GM21717 (cell line): ENCODE measurements around the gene PHKB.

Experiments
- ATAC-seq: cut with Tn5 transposase; IDR thresholded peaks from one replicate; pipeline ENCODE4 v1.9.1; 2021; ENCODE audit warnings: mild to moderate bottlenecking, moderate library complexity; ENCODE audit not compliant: unreplicated experiment

PHKB gene

DNA sequence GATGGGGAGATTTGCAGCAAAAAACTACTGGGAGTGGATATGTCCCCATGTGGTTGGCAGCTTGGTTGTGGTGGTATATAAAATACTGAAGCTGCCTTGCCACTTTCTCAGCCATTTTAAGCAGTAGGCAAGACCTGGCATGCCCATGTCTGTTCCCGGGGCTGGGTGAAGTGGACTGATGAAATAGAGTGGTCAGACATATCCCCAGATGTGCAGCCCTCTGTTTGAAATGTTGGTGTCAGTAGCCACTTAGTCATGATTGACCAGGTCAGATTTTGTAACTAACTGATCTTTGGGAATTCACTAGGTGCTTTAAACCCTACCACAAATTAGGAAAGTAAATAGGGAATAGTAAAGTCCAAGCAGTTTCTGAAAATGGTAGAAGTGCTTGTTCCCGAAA is 151.6 kb downstream of the PHKB start:
- ATAC-seq = no peak

DNA sequence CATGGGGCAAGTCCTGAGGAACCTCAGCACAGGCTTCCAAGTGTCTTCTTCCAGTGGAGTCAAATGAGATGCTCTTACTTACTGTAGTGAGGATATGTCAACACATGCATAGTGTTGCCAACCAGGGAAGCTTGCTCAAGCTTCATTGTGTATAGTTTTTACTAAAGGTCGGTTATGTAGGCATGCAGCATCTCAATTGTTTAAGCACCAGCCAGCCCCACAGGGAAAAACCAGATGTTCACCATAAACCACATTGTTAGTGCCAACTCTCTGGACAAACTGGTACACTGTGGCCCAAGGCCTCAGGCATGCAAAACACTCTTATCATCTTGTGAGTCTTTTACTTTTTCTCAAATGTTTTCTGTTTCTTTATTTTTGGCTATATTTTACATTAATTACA is 152.1 kb downstream of the PHKB start:
- no peak for ATAC-seq

DNA sequence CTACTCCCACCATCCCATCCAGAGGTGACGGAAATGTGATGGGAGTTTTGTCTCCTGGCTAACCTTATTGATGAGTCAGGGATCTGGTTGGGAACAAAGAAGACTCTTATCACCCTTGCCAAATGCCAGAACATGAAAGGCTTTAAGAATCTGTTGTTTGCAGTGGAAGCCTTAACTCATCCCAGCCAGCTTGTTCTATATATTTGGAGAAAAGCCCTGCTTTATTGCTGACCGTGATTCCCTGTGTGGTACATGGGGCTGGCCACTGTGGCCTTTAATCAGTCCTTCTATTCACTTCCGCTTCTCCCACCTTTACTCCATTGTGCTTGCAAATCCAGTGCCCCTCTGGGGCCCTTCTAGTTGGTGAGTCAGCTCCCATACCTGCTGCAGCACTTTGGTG is 156.6 kb downstream of the PHKB start:
- no peak for ATAC-seq

DNA sequence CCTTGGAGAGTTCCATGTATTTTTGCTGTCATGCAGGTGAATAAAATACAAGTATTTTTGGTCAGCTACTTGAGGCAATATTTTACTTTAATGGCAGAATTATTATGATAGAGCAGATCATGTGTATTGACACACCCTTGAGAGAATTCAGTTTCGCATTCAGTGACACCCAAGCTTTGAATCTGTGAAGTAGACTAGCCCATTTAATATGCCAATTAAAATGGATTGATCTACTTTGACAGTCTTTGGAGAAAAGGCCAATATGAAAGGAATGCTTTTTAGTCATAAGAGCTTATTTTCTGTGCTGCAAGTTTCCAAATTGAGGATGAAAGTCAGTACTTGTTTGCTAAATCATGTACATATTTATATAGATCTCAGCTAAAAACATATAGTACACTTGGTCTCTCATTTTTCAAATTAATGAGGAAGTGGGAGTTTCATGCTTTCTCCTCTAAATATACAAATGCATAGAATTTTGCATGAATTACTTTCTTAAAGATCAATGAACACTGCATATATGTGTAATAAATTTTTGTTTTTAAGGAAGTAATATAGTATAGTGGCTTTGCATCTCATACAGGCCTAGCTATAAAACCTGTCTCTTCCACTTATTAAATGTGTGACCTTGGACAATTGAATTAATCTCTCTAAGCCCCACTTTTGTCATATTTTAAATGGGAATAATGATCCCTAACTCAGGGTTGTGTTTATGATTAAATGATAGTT is 161.5 kb downstream of the PHKB start:
- ATAC-seq = no peak

DNA sequence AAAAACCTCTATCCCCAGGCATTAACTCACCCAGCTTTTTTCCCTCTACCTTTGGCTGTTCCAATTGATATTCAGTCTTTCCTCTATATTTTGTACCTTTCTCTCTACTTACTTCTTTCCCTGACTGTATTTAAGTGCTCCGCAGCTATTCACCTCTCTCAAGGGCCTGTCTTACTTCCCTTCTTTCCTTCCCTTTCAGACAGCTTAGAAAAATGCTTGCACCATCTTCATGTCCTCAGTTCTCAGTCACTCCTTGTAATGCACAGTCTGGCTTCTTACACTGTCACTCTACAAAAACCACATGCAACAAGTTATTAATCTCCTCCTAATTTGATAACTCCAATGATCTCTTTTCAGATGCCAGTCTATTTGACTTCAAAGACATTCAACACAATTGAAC is 163.4 kb downstream of the PHKB start:
- ATAC-seq = no peak

DNA sequence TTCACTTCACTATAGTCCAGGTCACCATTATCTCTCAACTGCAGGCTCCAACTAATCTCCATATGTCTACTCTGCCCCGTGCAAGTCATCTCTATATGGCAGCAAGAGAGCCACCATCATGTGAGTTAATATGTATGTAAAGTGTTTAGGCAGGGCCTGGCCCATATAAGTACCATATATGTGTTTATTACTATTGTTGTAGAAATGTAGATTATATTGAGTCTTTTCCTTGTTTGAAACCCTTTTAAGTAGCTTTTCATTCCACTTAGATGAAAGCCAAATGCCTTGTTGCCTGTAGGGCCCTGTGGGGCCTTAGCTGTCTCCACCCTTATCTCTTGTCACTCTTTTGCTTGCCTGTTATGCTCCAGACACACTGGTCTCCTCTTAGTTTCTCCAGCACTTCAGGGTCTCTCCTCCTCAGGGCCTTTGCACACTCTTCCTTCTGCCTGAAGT is 164.0 kb downstream of the PHKB start:
- no peak for ATAC-seq

DNA sequence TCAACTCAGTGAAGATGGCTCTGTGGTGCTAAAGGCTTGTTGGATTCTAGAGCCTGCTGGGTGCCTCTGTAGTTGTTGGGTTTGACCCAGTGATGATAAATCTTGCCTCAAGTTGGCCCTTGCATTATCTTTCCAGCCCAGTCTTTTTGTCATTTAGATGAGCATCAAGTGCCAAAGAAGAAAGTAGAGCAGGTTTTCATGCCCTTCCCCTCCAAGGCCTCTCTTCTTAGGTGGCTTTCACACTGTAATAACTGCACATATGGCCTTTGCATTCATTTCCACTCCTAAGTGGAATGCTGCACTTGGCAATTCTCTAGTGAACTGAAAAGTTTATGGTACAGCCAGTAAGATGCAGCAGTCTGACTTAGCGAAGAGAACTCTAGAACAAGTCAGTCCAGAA is 165.1 kb downstream of the PHKB start:
- no peak for ATAC-seq

DNA sequence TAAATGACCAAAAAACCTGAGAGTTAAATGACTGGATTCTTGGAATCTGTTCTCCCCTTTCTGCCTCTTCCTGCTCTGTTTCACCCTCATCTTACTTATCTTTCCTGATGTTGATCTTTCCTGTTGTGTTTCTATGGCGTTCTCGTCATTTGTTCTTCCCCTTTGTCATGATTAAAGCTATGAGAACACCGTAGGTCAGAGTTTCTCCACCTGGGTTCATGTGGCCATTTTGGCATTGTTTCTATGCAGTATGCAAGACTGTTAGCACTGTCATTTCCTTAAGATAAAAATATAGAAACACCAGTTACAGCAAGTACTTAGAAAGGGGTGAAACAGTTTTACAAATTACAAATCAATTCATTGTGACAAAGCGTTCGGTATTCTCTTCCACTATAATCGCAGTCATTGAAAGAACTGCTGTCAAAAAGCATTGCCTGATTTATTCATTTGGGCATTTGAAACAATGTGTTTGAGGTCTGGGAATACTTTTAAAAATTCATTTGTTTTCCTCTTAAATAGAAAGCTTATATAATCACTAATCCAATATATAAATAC is 166.0 kb downstream of the PHKB start:
- ATAC-seq = no peak

DNA sequence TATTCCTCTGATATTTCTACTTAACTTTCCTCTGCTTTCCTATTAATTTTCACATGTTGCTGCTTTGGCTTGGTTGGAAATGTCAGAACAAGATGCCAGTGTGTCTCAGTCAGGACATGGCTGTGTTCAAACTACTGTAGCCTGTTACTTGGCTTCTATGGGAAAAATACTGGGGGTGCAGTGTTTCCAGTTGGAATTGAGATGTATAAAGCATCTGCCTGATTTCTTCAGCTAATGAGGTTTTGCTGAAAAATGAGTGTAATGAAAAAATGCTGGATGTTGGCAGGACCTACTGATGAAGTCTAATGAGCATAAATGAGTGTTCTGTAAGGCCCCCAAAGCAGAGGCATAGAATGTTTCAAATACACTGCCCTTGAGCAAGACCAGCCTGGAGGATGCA is 166.6 kb downstream of the PHKB start:
- ATAC-seq = no peak

DNA sequence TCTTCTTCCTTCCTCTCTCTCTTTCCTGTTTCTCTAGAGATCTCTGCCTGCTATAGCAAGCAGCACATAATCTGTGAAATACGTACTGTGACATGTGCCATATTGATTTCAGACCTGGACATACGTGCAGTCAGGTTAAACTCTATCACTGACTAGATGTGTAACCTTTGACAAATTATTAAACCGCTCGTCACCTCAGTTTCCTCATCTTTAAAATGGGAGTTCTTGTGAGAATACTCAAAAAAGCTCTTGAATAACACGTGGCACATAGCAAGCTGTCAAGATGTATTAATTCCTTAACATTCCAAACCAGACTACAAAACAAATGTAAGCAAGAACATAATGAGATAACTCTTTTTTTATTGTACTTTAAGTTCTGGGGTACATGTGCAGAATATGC is 170.0 kb downstream of the PHKB start:
- ATAC-seq = no peak

DNA sequence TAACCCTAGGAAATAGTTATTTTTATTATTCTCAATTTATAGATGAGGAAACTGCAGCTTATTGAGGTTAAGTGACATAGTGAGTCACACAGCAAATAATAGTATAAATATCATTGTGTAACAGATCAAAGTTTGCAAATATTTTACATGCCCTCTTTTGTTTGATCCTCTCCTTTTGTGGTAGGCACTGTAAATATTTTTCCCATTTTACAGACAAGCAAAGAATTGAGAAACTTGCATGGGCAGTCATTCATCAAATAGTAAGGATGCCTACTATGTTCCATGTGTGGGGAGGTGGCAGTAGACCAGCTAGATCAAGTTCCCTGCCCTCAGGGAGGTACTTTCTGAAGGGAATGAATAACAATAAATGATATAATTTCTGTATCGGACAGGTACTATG is 173.0 kb downstream of the PHKB start:
- no peak for ATAC-seq

DNA sequence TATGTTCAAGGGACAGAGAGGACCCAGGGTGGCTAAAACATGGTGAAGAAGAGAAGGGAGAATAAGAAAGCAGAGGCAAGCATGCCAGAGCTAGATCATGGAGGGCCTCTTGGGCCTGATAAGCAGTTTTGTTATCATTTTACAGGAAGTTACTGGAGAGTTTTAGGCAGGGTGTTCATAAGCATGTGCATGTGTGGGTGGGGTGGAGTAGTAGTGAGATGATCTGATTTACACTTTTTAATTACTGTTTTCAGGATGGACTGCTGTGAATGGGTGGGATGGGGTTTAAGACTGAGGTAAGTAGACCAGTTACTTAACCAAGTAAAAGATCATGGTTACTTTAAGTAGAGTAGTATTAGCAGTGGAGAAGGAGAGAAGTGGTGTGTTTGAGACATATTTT is 173.6 kb downstream of the PHKB start:
- no peak for ATAC-seq

DNA sequence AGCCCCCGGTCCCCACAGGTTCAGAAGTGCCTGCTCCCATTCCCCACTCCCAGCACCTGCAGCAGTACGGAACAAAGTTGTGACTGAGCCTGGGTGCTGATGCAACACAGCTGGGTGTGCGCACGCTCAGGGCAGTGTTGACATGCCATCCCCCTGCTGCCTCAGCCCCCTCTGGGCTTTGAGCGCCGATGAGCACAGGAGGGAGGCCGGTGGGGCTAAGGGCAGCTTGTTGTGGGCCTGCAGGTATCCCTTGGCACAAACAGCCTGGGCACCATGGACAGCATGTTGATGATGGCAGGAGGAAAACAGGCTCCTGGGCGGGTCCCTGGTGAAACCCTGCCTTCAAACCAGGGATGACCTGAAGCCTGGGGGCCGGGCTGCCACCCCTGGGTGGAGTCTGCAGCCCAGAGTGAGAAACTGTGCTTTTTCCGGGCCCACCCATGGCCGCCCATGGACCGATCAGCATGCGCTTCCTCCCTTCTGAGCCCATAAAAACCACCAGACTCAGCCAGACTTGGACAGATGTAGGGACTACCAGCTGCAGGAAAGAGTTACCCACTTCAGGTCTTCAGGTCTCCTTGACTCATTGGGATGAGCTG is 175.5 kb downstream of the PHKB start:
- ATAC-seq = no peak

DNA sequence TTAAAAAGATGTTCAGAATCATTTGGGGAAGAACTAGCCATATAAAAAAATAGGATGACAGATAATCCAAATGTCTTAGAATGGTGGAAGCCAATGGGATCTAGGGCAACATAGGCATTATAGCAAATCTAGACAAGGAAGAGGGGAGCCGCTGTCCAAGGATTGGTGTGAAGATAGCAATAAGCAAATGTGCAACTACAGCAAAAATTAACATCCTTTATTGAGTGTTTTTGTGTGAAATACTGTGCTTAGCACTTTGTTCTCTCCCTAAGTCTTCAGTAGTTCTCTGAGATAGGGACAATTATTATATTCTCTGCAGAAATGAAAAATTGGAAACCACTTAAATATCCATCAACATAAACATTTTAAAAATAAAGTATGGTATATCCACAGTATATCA is 177.0 kb downstream of the PHKB start:
- ATAC-seq = no peak

DNA sequence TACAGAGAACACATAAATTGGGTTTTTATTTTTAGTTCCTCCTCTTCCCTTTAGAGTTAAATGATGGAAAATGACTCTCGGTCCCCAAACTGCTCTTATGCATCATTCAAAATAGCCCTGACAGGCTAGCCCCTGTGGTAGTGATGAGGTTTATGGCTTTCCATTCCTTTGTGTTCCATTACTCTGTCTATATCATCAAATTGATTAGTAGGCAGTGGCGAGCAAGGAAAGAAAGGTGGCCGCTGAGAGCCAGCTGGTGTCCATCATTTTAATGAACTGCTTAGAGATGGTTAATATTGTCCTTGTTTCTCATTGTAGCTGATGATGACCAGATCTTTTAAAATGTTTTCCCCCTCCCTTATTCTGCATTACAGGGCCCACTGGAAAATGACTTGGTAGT is 179.5 kb downstream of the PHKB start:
- ATAC-seq = no peak

DNA sequence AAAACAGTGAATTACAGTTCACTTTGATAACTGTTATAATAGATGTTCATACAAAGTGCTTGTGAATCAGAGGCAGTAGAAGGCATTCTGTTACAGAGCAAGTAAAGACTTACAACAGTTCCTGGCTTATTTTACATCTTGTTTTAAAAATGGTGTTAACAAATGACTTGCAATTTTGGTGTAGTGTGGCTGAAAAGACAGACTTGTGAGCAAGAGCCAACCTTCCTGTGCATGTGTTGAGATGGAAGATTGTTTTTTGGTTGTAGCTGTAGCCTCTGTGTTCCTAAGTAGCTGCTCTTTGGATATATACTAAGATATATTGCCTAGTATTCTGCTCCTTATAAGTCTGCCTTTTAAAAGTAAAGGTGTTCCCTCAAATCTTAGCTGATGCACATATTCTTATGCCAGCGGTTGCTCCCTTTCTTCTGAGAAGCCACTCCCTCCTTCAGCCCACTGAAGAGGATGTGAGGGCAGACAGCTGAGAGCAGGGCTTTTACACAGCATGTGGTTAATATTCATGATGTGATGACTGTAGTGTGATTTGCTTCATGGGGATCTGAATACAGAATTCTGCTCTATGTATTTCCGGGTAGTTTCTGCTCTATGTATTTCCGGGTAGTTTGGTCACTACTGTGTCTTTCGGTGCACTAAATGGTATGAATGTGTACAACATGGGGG is 182.3 kb downstream of the PHKB start:
- no peak for ATAC-seq

DNA sequence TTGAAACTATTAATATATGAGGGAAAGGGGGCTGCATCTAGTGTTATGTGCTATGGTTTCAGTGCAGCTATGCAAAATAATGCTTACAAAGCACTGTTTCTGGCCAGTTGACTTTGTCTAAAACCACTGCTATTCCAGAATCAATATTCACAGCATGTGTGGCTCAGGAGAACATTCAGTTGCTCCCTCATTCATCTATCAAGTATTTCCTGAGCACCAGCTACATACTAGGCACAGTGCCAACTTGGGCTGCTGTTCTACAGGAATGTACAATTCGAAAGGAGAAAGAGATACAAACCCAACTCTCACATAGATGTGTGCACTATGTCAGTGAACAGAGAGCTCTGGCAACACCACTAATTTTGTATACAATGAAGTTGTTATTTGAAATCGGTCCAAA is 183.0 kb downstream of the PHKB start:
- ATAC-seq = no peak

DNA sequence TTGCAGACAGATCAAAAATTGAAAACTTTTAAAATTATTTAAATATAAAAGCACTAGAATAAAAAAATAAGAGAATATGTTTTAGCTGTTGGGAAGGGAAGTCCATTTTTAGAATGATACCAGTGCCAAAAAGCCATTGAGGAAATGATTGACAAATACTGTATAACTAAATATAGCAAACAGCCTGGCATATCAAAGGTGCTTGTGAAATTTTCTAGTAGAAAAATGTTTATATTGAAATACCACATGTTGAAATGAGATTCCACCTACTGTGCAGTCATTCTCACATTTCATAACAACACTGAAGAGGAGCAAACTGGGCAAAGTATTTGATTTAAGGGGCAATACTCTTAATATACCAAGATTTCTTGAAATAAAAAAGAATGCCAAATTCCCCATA is 183.5 kb downstream of the PHKB start:
- no peak for ATAC-seq

DNA sequence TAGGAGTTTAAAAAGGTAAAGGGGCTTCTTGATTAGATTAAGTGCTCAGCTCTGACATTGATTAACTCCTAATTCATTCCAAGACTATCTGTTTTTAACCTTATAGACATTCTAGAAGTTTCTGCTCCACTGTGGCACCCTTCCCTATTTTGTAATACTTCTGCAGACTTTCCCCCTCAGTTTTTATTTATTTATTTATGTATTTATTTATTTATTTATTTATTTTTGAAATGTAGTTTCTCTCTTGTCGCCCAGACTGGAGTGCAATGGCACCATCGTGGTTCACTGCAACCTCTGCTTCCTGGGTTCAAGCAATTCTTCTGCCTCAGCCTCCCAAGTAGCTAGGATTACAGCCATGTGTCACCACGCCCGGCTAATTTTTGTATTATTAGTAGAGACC is 185.8 kb downstream of the PHKB start:
- no peak for ATAC-seq

DNA sequence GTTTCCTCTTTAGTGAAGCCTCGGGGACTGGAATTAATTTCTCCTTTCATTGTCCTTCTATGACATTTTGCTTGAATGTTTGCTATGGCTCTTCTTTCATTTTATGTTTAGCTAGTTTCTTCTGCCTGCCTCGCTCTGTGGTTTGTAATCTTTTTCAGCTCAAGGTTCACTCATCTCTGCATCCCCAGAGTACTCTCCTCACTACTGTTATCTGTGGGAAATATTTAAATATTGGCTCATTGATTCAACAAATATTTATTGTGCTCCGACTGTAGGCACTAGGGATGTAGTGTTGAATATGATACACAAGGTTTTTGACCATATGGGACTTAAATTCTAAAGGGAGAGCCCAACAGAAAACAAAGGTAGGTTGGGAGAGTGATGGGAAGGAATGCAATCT is 195.9 kb downstream of the PHKB start:
- no peak for ATAC-seq

DNA sequence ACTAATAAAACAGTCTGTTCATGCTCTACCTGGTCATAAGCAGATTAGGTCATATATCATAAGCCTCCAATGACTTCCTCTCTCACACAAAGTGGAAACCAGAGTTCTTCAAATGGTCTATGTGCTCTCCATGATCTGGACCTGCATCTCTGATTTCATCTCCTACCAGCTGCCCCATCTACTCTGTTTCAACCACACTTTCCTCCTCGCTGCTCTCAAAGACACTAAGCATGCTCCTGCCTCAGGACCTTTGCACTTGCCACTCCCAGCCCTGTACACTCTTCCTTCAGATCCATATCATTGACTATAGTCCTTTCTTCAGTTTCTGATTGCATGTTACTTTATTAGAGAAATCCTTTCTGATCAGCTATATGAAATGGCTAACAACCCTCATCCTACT is 196.8 kb downstream of the PHKB start:
- ATAC-seq = no peak

DNA sequence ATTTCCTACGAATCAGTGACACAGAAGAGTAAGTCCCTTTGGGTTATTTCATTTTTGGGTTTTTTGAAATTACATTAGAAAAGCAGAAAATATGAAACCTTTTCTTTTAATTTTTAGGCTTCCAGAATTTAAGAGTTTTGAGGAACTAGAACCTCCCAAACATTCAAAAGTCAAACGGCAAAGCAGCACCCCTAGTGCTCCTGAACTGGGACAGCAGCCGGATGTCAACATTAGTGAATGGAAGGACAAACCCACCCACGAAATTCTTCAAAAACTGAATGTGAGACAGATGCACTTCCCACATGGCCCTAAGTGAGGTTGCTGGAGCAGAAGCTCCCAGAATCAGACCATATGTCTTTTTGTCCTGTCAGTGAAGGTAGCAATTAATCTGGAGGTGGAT is 199.4 kb downstream of the PHKB start:
- ATAC-seq = no peak
